Parathyroid adenoma (tissue), 2 donors: ENCODE results near the gene DUSP18.

Source experiments
- H2AFZ ChIP-seq: fragments of 300-600 bp; sonication (generic); one replicate; pipeline ENCODE4 v1.7.0; 2017; ENCODE audit warnings: antibody characterized with exemption, mild to moderate bottlenecking
- H3K27ac ChIP-seq: fragments of 300-600 bp; sonication (generic); one replicate; pipeline ENCODE4 v1.7.0; 2017
- H3K27me3 ChIP-seq: fragments of 300-600 bp; sonication (generic); one replicate; pipeline ENCODE4 v1.7.0; 2017; ENCODE audit warnings: low read length; ENCODE audit not compliant: control insufficient read depth, insufficient read depth
- H3K36me3 ChIP-seq: fragments of 300-600 bp; sonication (generic); one replicate; pipeline ENCODE4 v1.7.0; 2017; ENCODE audit warnings: low read length; ENCODE audit not compliant: control insufficient read depth, insufficient read depth
- H3K4me1 ChIP-seq: fragments of 300-600 bp; sonication (generic); one replicate; pipeline ENCODE4 v1.7.0; 2017; ENCODE audit warnings: control low read depth
- H3K4me2 ChIP-seq: fragments of 300-600 bp; sonication (generic); one replicate; pipeline ENCODE4 v1.7.0; 2017; ENCODE audit warnings: low read length
- H3K4me3 ChIP-seq: fragments of 300-600 bp; sonication (generic); one replicate; pipeline ENCODE4 v1.7.0; 2017; ENCODE audit warnings: low read depth, low read length
- H3K79me2 ChIP-seq: fragments of 300-600 bp; sonication (generic); one replicate; pipeline ENCODE4 v1.7.0; 2017; ENCODE audit warnings: control low read depth
- H3K9ac ChIP-seq: fragments of 300-600 bp; sonication (generic); one replicate; pipeline ENCODE4 v1.7.0; 2017; ENCODE audit warnings: mild to moderate bottlenecking
- H3K9me3 ChIP-seq: fragments of 300-600 bp; sonication (generic); one replicate; pipeline ENCODE4 v1.7.0; 2017; ENCODE audit warnings: low read length; ENCODE audit not compliant: control insufficient read depth
- TF ChIP-seq, protein P1 (sequence below): fragments of 300-600 bp; sonication (generic); IDR thresholded peaks from one replicate; pipeline ENCODE4 v1.7.0; 2017; ENCODE audit warnings: antibody characterized with exemption, mild to moderate bottlenecking
- donor health status: primary hyperparathyroidism.

DUSP18 gene

DNA sequence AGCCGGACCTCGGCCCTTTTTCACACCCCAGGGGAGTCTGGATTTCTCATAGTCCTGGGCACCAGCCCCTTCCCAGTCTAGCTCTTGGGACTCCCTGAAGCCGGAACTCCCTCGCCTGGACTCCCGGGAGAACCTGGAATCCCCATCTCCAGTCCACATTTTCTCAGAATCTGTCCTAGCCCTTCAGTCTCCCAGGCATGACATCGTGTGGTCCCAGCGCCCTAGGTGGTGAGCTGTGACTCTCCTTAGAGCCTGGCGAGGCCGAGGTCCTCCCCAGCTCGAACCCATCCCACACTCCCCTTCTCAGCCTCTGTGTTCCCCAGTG, 673 bp upstream of the DUSP18 start:
- peaks cover 2% of the 10 kb centered on the region for H3K4me1 ChIP-seq
- no peaks in the 10 kb centered on the region for H3K36me3 ChIP-seq
- peak overlapping the region; percentile 76 for H3K4me2 ChIP-seq
- no peak overlapping the region for H3K27ac ChIP-seq
- no peak overlapping the region for H3K9ac ChIP-seq
- H2AFZ ChIP-seq, result peak overlapping the region; percentile 95
- no peaks in the 10 kb centered on the region for H3K27me3 ChIP-seq
- no peaks in the 10 kb centered on the region for H3K79me2 ChIP-seq
- no peaks in the 10 kb centered on the region for H3K9me3 ChIP-seq
- H3K4me3 ChIP-seq, result peak overlapping the region; percentile 75
- TF ChIP-seq, protein P1, sequence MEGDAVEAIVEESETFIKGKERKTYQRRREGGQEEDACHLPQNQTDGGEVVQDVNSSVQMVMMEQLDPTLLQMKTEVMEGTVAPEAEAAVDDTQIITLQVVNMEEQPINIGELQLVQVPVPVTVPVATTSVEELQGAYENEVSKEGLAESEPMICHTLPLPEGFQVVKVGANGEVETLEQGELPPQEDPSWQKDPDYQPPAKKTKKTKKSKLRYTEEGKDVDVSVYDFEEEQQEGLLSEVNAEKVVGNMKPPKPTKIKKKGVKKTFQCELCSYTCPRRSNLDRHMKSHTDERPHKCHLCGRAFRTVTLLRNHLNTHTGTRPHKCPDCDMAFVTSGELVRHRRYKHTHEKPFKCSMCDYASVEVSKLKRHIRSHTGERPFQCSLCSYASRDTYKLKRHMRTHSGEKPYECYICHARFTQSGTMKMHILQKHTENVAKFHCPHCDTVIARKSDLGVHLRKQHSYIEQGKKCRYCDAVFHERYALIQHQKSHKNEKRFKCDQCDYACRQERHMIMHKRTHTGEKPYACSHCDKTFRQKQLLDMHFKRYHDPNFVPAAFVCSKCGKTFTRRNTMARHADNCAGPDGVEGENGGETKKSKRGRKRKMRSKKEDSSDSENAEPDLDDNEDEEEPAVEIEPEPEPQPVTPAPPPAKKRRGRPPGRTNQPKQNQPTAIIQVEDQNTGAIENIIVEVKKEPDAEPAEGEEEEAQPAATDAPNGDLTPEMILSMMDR, result no peak

DNA sequence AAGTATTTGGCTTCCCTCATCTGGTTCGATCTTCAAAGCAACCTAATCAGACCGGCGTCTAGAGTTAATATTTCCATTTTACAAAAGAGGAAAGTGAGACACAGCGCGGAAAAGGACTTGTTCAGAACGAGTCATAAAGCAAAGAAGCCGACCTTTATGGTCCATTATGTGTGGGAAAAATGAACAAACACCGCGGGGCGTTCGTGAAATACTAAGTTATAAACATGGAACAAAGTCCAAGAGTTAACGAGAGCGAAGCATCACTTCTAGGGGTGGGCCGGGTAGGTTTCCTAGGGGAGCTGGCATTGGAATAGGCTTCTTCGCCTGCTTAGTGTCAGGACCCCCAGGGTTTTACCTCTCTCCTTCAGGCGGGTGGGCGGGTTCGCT, 575 bp downstream of the DUSP18 start:
- TF ChIP-seq, protein P1, result no peak
- peak overlapping the region; percentile 75 for H3K4me3 ChIP-seq
- no peak overlapping the region for H3K9ac ChIP-seq
- H3K4me2 ChIP-seq, result peak overlapping the region; percentile 76
- no peaks in the 10 kb centered on the region for H3K79me2 ChIP-seq
- H3K27ac ChIP-seq, result peak overlapping the region; percentile 11
- peaks cover 2% of the 10 kb centered on the region for H3K4me1 ChIP-seq
- H2AFZ ChIP-seq, result peak overlapping the region; percentile 95
- H3K27me3 ChIP-seq, result no peaks in the 10 kb centered on the region
- no peaks in the 10 kb centered on the region for H3K36me3 ChIP-seq
- H3K9me3 ChIP-seq, result no peaks in the 10 kb centered on the region

DNA sequence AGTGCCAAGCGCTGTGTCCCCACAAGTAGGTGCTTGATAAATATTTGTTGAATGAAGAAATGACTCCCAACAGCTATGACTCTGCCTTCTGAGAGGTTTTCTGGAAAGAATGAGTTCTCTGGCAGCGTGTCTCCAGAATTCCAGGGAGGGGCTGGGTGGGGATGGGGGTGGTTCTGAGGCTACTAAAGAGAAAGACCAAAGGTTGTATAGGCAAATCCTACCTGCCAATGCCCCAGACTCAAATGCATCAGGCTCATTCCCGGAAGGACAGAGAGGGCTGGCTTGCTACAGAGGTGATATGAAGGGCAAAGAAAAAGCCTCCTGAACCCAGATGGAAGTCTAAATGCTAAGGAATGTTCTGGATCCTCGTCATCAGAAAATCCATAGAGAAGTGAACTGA, 1.9 kb downstream of the DUSP18 start:
- no peaks in the 10 kb centered on the region for H3K9me3 ChIP-seq
- no peak overlapping the region for H3K9ac ChIP-seq
- TF ChIP-seq, protein P1, result no peak
- H3K79me2 ChIP-seq, result no peaks in the 10 kb centered on the region
- no peak overlapping the region for H2AFZ ChIP-seq
- no peaks in the 10 kb centered on the region for H3K36me3 ChIP-seq
- H3K4me2 ChIP-seq, result no peak overlapping the region
- H3K4me3 ChIP-seq, result no peak overlapping the region
- peaks cover 2% of the 10 kb centered on the region for H3K4me1 ChIP-seq
- H3K27me3 ChIP-seq, result no peaks in the 10 kb centered on the region
- H3K27ac ChIP-seq, result no peak overlapping the region

DNA sequence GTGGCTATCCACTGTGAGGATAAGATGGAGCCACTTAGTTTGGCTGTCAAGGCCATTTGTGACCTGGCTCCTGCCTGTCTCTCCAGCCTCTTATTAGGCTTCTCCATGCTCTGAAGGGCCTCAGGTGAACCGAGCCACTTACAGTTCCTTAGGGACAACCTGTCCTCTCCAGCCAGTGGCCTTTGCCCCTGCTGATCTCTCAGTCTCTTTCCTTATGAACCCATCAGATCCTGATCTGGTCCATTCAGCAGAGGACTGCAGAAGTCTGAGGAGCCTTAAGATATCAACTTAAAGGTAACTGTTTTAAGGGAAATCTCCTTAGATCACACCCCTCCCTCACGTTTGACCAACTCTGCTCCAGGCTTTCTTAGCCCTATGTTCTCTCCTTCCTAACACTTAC, 2.4 kb downstream of the DUSP18 start:
- no peaks in the 10 kb centered on the region for H3K27me3 ChIP-seq
- no peak overlapping the region for H3K4me3 ChIP-seq
- no peak overlapping the region for H2AFZ ChIP-seq
- TF ChIP-seq, protein P1, result no peak
- H3K9ac ChIP-seq, result no peak overlapping the region
- no peak overlapping the region for H3K27ac ChIP-seq
- no peak overlapping the region for H3K4me2 ChIP-seq
- H3K79me2 ChIP-seq, result no peaks in the 10 kb centered on the region
- H3K9me3 ChIP-seq, result no peaks in the 10 kb centered on the region
- H3K4me1 ChIP-seq, result peaks cover 2% of the 10 kb centered on the region
- H3K36me3 ChIP-seq, result no peaks in the 10 kb centered on the region

DNA sequence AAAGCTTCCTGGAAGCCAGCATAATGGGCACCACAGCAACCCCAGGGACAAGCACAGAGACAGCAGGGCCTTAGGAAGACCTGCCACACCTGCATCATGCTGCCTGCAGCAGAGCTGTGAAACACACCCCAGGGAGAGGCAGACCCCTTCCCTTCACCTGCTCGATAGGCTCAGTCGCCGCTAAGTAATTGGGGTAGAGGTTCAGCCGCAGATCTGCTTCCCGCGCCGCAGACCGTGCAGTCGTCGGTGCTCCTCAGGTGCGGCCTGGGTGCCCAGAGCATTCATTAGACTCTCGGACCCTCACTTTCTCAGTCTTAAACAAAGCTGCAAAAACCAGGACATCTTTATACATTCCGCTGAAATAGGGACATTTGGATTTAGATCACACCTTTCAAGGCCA, 2.9 kb downstream of the DUSP18 start:
- H3K36me3 ChIP-seq, result no peaks in the 10 kb centered on the region
- H3K4me2 ChIP-seq, result no peak overlapping the region
- peaks cover 2% of the 10 kb centered on the region for H3K4me1 ChIP-seq
- no peak overlapping the region for H3K4me3 ChIP-seq
- H3K27ac ChIP-seq, result no peak overlapping the region
- H3K9ac ChIP-seq, result no peak overlapping the region
- H3K27me3 ChIP-seq, result no peaks in the 10 kb centered on the region
- TF ChIP-seq, protein P1, result no peak
- H2AFZ ChIP-seq, result no peak overlapping the region
- H3K9me3 ChIP-seq, result no peaks in the 10 kb centered on the region
- H3K79me2 ChIP-seq, result no peaks in the 10 kb centered on the region
